ENCODE measurements around the gene IL37.
"Not testable (repeated sequence)": the region's sequence is repeated elsewhere in the genome, so short reads cannot be mapped to it uniquely, and the experiment has no call there.

The IL37 gene

DNA sequence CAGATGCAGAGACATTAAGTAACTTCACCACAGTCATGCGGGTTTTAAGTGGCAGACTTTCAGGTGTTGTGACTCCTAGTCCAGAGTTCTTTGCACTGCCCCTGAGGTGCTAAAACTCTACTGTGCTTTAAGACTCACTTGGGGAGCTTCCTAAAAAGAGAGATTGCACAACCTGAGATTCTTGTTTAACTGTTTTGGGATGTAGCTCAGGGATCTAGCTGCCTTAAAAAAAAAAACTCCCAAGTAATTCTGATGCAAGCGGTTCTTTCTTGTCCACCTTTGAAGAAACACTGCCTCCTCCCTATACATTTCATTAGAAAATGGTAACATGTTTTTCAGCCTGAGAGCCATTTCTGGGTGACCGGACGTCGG is 13.0 kb downstream of the IL37 start:
- Histone ChIP-seq H3K36me3 (ENCODE audit: insufficient read depth, low read length) (no peaks in the 10 kb centered on the region), H3K27ac (no peak overlapping the region), H3K9ac (ENCODE audit: insufficient read length) (no peak overlapping the region), H3K4me3 (no peak overlapping the region), H3K9me3 (ENCODE audit: low read depth, low read length) (no peaks in the 10 kb centered on the region)
- no peak for DNase-seq (ENCODE audit: low read depth, low spot score)
- TF ChIP-seq FOXP2 (optimal IDR thresholded peaks at IDR 0.05; ENCODE audit: control extremely low read depth, extremely low read length, insufficient read depth), result no peak
- no peak for TF ChIP-seq EZH2 (IDR thresholded peaks at IDR 0.05)
- no peak for TF ChIP-seq POLR2AphosphoS5 (IDR thresholded peaks at IDR 0.05; ENCODE audit: borderline replicate concordance, low read depth, low read length)

DNA sequence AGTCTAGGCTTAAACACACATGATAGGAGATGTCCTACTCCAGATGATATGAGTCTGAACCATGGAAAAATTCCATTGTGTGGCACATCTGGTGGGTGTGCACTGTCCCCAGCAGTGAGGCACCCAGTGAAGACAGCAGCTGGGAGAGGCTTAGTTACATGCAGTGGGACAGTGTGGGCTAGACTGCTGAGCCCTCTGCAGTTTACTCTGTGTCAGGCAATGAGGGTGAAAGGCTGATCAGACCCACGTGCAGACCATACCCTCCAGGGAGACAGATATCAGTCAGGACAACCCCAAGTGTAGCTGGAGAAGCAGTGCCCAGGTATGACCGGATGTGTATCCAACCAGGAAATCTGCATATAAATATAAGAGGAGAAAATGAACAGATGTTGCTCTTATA is 13.4 kb downstream of the IL37 start:
- H3K27ac ChIP-seq, result no peak overlapping the region
- no peaks in the 10 kb centered on the region for H3K9me3 ChIP-seq (ENCODE audit: low read depth, low read length)
- no peak overlapping the region for H3K4me3 ChIP-seq
- TF ChIP-seq POLR2AphosphoS5 (IDR thresholded peaks at IDR 0.05; ENCODE audit: borderline replicate concordance, low read depth, low read length) (no peak), EZH2 (IDR thresholded peaks at IDR 0.05) (no peak), FOXP2 (optimal IDR thresholded peaks at IDR 0.05; ENCODE audit: control extremely low read depth, extremely low read length, insufficient read depth) (no peak)
- H3K9ac ChIP-seq (ENCODE audit: insufficient read length), result no peak overlapping the region
- DNase-seq (ENCODE audit: low read depth, low spot score), result no peak
- H3K36me3 ChIP-seq (ENCODE audit: insufficient read depth, low read length), result no peaks in the 10 kb centered on the region

- Histone ChIP-seq H3K27ac (no peak overlapping the region), H3K9ac (ENCODE audit: insufficient read length) (no peak overlapping the region), H3K9me3 (ENCODE audit: low read depth, low read length) (no peaks in the 10 kb centered on the region), H3K4me3 (no peak overlapping the region), H3K36me3 (ENCODE audit: insufficient read depth, low read length) (no peaks in the 10 kb centered on the region)
- no peak for TF ChIP-seq POLR2AphosphoS5 (IDR thresholded peaks at IDR 0.05; ENCODE audit: borderline replicate concordance, low read depth, low read length)
- TF ChIP-seq FOXP2 (optimal IDR thresholded peaks at IDR 0.05; ENCODE audit: control extremely low read depth, extremely low read length, insufficient read depth), result no peak
- no peak for TF ChIP-seq EZH2 (IDR thresholded peaks at IDR 0.05)
- DNase-seq (ENCODE audit: low read depth, low spot score), result no peak
Measured at GRCh38 chr2:112924821-112925220, 13.9 kb downstream of the IL37 start.

- H3K9ac ChIP-seq (ENCODE audit: insufficient read length), result no peak overlapping the region
- H3K36me3 ChIP-seq (ENCODE audit: insufficient read depth, low read length), result no peaks in the 10 kb centered on the region
- TF ChIP-seq FOXP2 (optimal IDR thresholded peaks at IDR 0.05; ENCODE audit: control extremely low read depth, extremely low read length, insufficient read depth) (no peak), EZH2 (IDR thresholded peaks at IDR 0.05) (no peak), POLR2AphosphoS5 (IDR thresholded peaks at IDR 0.05; ENCODE audit: borderline replicate concordance, low read depth, low read length) (no peak)
- no peak overlapping the region for H3K4me3 ChIP-seq
- H3K9me3 ChIP-seq (ENCODE audit: low read depth, low read length), result no peaks in the 10 kb centered on the region
- no peak overlapping the region for H3K27ac ChIP-seq
- DNase-seq (ENCODE audit: low read depth, low spot score), result no peak
Measured at GRCh38 chr2:112926707-112927106, 15.7 kb downstream of the IL37 start.

GRCh38 chr2:112927745-112928144 is 16.8 kb downstream of the IL37 start:
- Histone ChIP-seq H3K27ac (no peak overlapping the region), H3K4me3 (no peak overlapping the region), H3K9ac (ENCODE audit: insufficient read length) (no peak overlapping the region), H3K9me3 (ENCODE audit: low read depth, low read length) (no peaks in the 10 kb centered on the region), H3K36me3 (ENCODE audit: insufficient read depth, low read length) (no peaks in the 10 kb centered on the region)
- DNase-seq (ENCODE audit: low read depth, low spot score), result no peak
- TF ChIP-seq FOXP2 (optimal IDR thresholded peaks at IDR 0.05; ENCODE audit: control extremely low read depth, extremely low read length, insufficient read depth) (no peak), EZH2 (IDR thresholded peaks at IDR 0.05) (no peak), POLR2AphosphoS5 (IDR thresholded peaks at IDR 0.05; ENCODE audit: borderline replicate concordance, low read depth, low read length) (no peak)

DNA sequence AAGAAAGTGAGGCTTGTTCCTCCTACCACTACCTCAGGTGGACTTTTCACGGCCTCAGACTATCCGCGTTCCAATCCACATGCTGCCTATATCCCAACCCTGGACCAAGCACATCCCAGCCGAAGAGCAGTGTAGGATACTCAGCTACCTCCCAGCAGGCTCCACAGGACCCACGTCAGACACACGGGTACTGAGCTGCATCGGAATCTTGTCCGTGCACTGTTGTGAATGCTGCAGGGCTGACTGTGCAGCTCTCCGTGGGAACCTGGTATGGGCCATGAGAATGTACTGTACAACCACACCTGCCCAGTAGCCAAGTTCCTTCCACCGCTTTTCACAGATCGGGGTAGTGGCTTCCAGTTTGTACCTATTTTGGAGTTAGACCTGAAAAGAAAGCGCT is 22.3 kb downstream of the IL37 start:
- DNase-seq (ENCODE audit: low read depth, low spot score), result no peak
- Histone ChIP-seq H3K4me3 (no peak overlapping the region), H3K36me3 (ENCODE audit: insufficient read depth, low read length) (no peaks in the 10 kb centered on the region), H3K9ac (ENCODE audit: insufficient read length) (no peak overlapping the region), H3K27ac (no peak overlapping the region), H3K9me3 (ENCODE audit: low read depth, low read length) (no peaks in the 10 kb centered on the region)
- TF ChIP-seq POLR2AphosphoS5 (IDR thresholded peaks at IDR 0.05; ENCODE audit: borderline replicate concordance, low read depth, low read length), result no peak

GRCh38 chr2:112934117-112934516 is 23.2 kb downstream of the IL37 start:
- not testable (repeated sequence) for H3K9ac ChIP-seq (ENCODE audit: insufficient read length); H3K4me3 ChIP-seq; H3K36me3 ChIP-seq (ENCODE audit: insufficient read depth, low read length); H3K9me3 ChIP-seq (ENCODE audit: low read depth, low read length); DNase-seq (ENCODE audit: low read depth, low spot score); H3K27ac ChIP-seq

- DNase-seq (ENCODE audit: low read depth, low spot score), result no peak
- TF ChIP-seq FOXP2 (optimal IDR thresholded peaks at IDR 0.05; ENCODE audit: control extremely low read depth, extremely low read length, insufficient read depth) (no peak), EZH2 (IDR thresholded peaks at IDR 0.05) (no peak)
Measured at GRCh38 chr2:112936927-112937232, 25.9 kb downstream of the IL37 start.

DNA sequence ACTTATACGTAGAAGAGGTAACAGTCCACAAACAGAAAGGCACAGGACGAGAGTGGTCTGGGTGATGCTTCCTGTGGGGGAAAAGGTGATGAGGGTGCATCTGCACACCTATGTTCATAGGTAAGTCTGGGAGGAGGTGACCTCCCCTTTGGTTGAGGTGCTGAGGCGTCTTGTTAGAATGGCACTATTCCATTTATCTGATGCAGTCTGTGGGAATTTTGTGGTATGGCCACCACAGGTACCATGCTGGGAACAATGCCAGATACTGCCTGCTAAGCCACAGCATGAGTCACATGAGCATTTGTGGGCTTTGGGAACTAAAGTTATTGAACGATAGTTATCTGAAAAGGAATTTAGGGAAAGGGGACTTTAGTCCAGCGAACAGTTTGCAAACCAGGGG is 27.9 kb downstream of the IL37 start:
- no peaks in the 10 kb centered on the region for H3K9me3 ChIP-seq (ENCODE audit: low read depth, low read length)
- no peak for DNase-seq (ENCODE audit: low read depth, low spot score)
- no peak overlapping the region for H3K27ac ChIP-seq
- no peak overlapping the region for H3K9ac ChIP-seq (ENCODE audit: insufficient read length)
- TF ChIP-seq EZH2 (IDR thresholded peaks at IDR 0.05) (no peak), POLR2AphosphoS5 (IDR thresholded peaks at IDR 0.05; ENCODE audit: borderline replicate concordance, low read depth, low read length) (no peak), FOXP2 (optimal IDR thresholded peaks at IDR 0.05; ENCODE audit: control extremely low read depth, extremely low read length, insufficient read depth) (no peak)
- H3K4me3 ChIP-seq, result no peak overlapping the region
- H3K36me3 ChIP-seq (ENCODE audit: insufficient read depth, low read length), result no peaks in the 10 kb centered on the region

More at GRCh38 chr2:112936927-112937232, 25.9 kb downstream of the IL37 start:
- H3K36me3 ChIP-seq (ENCODE audit: insufficient read depth, low read length), result no peaks in the 10 kb centered on the region
- H3K27ac ChIP-seq, result no peak overlapping the region
- no peak overlapping the region for H3K4me3 ChIP-seq
- H3K9me3 ChIP-seq (ENCODE audit: low read depth, low read length), result no peaks in the 10 kb centered on the region
- no peak overlapping the region for H3K9ac ChIP-seq (ENCODE audit: insufficient read length)

DNA sequence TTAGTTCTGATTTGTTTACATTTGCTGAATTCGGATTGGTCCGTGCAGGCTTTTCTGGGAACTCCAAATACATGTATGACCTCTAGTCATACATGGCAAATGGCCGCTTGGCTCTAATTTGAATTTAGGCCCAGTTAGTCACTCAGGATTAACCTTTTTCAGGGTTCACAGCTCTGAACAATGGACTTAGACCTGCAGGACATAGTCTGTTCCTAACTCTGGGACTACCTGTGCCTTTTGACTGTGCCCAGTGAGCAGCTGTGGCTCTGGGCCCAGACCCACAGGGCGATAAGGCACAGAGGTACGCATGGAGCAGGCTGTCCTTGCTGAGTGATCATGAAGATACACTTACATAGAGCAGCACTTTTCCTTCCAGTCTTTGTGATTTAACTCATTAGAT is 28.5 kb downstream of the IL37 start:
- H3K9ac ChIP-seq (ENCODE audit: insufficient read length), result no peak overlapping the region
- no peak for DNase-seq (ENCODE audit: low read depth, low spot score)

More for the DNA sequence above, 28.5 kb downstream of the IL37 start:
- no peak overlapping the region for H3K4me3 ChIP-seq
- TF ChIP-seq EZH2 (IDR thresholded peaks at IDR 0.05), result no peak
- TF ChIP-seq POLR2AphosphoS5 (IDR thresholded peaks at IDR 0.05; ENCODE audit: borderline replicate concordance, low read depth, low read length), result no peak
- TF ChIP-seq FOXP2 (optimal IDR thresholded peaks at IDR 0.05; ENCODE audit: control extremely low read depth, extremely low read length, insufficient read depth), result no peak
- H3K36me3 ChIP-seq (ENCODE audit: insufficient read depth, low read length), result no peaks in the 10 kb centered on the region
- no peak overlapping the region for H3K27ac ChIP-seq
- H3K9me3 ChIP-seq (ENCODE audit: low read depth, low read length), result no peaks in the 10 kb centered on the region
